ENCODE results near the gene RASGRP3. TPM values are rescaled to one million over a fixed set of nuclear protein-coding genes. Genes with fewer than 3 reads are reported as not detected.

RASGRP3 gene
- total RNA-seq, 1 donor from 2014 or later: 0.94 TPM

GRCh38 chr2:33588232-33588631 is 111.8 kb downstream of the RASGRP3 start:
- Mint-ChIP-seq H3K4me1 (ENCODE audit: unreplicated experiment) (peaks cover 8% of the 10 kb centered on the region), H3K4me3 (no peak overlapping the region), H3K9me3 (no peaks in the 10 kb centered on the region), H3K36me3 (peaks cover 21% of the 10 kb centered on the region), H3K27ac (no peak overlapping the region), H3K27me3 (no peaks in the 10 kb centered on the region)
- no peak for DNase-seq (ENCODE audit: extremely low spot score, unreplicated experiment)
- no peak for TF ChIP-seq CTCF (conservative IDR thresholded peaks at IDR 0.05)

GRCh38 chr2:33589444-33589843 is 113.0 kb downstream of the RASGRP3 start:
- no peak for DNase-seq (ENCODE audit: extremely low spot score, unreplicated experiment)
- Mint-ChIP-seq H3K4me1 (ENCODE audit: unreplicated experiment) (peaks cover 8% of the 10 kb centered on the region), H3K36me3 (peaks cover 29% of the 10 kb centered on the region), H3K4me3 (no peak overlapping the region), H3K9me3 (no peaks in the 10 kb centered on the region), H3K27ac (no peak overlapping the region), H3K27me3 (no peaks in the 10 kb centered on the region)
- TF ChIP-seq CTCF (conservative IDR thresholded peaks at IDR 0.05): no peak

GRCh38 chr2:33595385-33595784 is 118.9 kb downstream of the RASGRP3 start:
- peaks cover 20% of the 10 kb centered on the region for H3K4me1 Mint-ChIP-seq (ENCODE audit: unreplicated experiment)
- no peaks in the 10 kb centered on the region for H3K9me3 Mint-ChIP-seq
- no peak for DNase-seq (ENCODE audit: extremely low spot score, unreplicated experiment)
- no peak for TF ChIP-seq CTCF (conservative IDR thresholded peaks at IDR 0.05)
- H3K4me3 Mint-ChIP-seq: no peak overlapping the region
- peaks cover 20% of the 10 kb centered on the region for H3K36me3 Mint-ChIP-seq
- no peaks in the 10 kb centered on the region for H3K27me3 Mint-ChIP-seq
- H3K27ac Mint-ChIP-seq: no peak overlapping the region

GRCh38 chr2:33597026-33597425 is 120.6 kb downstream of the RASGRP3 start:
- no peak for DNase-seq (ENCODE audit: extremely low spot score, unreplicated experiment)
- Mint-ChIP-seq H3K4me3 (peak overlapping the region; percentile 64), H3K27ac (no peak overlapping the region), H3K9me3 (no peaks in the 10 kb centered on the region), H3K36me3 (peaks cover 19% of the 10 kb centered on the region), H3K27me3 (no peaks in the 10 kb centered on the region), H3K4me1 (ENCODE audit: unreplicated experiment) (peaks cover 20% of the 10 kb centered on the region)
- TF ChIP-seq CTCF (conservative IDR thresholded peaks at IDR 0.05): no peak

- DNase-seq (ENCODE audit: extremely low spot score, unreplicated experiment): no peak
- no peaks in the 10 kb centered on the region for H3K9me3 Mint-ChIP-seq
- H3K36me3 Mint-ChIP-seq: peaks cover 10% of the 10 kb centered on the region
- H3K27ac Mint-ChIP-seq: peak overlapping the region; percentile 93
- no peak for TF ChIP-seq CTCF (conservative IDR thresholded peaks at IDR 0.05)
- peak overlapping the region; percentile 99 for H3K4me3 Mint-ChIP-seq
- peaks cover 20% of the 10 kb centered on the region for H3K4me1 Mint-ChIP-seq (ENCODE audit: unreplicated experiment)
- no peaks in the 10 kb centered on the region for H3K27me3 Mint-ChIP-seq
Measured at GRCh38 chr2:33598561-33599174, 122.2 kb downstream of the RASGRP3 start.
